LNCaP clone FGC (cell line): Measurements from ENCODE around the gene NR5A1.

ENCODE experiments used
- DNase-seq: peaks from one replicate; pipeline ENCODE4 v3.0.0-alpha.2; 2011; ENCODE audit warnings: low read depth
- H3K4me3 ChIP-seq: 2 replicates; pipeline ENCODE4 v1.5.1; 2011; ENCODE audit warnings: mild to moderate bottlenecking, low read depth, low read length, control low read depth
- TF ChIP-seq, protein P1 (sequence below): IDR thresholded peaks from 2 replicates; pipeline ENCODE4 v1.5.1; 2012; ENCODE audit warnings: mild to moderate bottlenecking; ENCODE audit not compliant: control insufficient read depth, insufficient read depth; ENCODE audit errors: extremely low read depth

NR5A1 gene

GRCh38 chr9:124485201-124485600 lies 22.0 kb downstream of the NR5A1 start:
- no peak overlapping the region for H3K4me3 ChIP-seq
- no peak for DNase-seq
- TF ChIP-seq, protein P1, sequence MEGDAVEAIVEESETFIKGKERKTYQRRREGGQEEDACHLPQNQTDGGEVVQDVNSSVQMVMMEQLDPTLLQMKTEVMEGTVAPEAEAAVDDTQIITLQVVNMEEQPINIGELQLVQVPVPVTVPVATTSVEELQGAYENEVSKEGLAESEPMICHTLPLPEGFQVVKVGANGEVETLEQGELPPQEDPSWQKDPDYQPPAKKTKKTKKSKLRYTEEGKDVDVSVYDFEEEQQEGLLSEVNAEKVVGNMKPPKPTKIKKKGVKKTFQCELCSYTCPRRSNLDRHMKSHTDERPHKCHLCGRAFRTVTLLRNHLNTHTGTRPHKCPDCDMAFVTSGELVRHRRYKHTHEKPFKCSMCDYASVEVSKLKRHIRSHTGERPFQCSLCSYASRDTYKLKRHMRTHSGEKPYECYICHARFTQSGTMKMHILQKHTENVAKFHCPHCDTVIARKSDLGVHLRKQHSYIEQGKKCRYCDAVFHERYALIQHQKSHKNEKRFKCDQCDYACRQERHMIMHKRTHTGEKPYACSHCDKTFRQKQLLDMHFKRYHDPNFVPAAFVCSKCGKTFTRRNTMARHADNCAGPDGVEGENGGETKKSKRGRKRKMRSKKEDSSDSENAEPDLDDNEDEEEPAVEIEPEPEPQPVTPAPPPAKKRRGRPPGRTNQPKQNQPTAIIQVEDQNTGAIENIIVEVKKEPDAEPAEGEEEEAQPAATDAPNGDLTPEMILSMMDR: no peak

- TF ChIP-seq, protein P1: no peak
- H3K4me3 ChIP-seq: no peak overlapping the region
- no peak for DNase-seq
Observed at GRCh38 chr9:124483481-124483880, 23.7 kb downstream of the NR5A1 start.

GRCh38 chr9:124482431-124483031 lies 24.7 kb downstream of the NR5A1 start:
- no peak overlapping the region for H3K4me3 ChIP-seq
- TF ChIP-seq, protein P1: no peak
- no peak for DNase-seq

- DNase-seq: no peak
- no peak overlapping the region for H3K4me3 ChIP-seq
- TF ChIP-seq, protein P1: no peak
Observed at GRCh38 chr9:124481115-124481514, 26.1 kb downstream of the NR5A1 start.

GRCh38 chr9:124480621-124480981 lies 26.6 kb downstream of the NR5A1 start:
- TF ChIP-seq, protein P1: peak; percentile 33; the same call in 1 of the 2 replicates
- DNase-seq: no peak
- H3K4me3 ChIP-seq: no peak overlapping the region

DNA sequence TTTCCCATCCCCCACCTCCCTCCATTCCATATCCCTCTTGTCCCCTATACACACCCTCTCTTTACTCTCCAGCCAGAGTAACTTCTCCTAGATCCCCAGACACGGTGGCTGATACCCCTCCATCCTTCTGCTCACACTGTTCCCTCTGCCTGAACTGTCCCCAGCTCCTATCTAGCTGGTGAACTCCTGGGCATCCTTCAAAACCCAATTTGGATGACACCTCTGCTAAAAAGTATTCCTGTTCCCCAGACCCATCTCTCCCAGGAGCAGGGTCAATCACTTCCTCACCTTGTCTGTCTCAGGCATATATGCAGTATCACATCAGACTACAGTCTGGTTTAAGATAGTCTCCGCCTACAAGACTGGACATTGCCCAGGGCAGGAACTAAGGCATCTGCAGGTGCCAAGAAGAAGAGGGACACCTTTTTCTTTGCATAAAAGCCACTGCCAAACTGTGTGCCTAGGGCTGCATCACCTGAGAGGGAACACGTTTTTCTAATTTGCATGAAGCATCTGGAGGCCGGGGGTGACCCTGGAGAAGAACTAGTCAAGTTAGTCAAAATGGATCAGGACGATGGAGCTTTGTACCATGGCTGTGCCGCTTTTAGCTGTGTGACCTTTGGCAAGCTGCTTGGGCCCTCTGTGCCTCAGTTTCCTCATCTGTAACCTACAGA lies 27.1 kb downstream of the NR5A1 start:
- TF ChIP-seq, protein P1: no peak
- H3K4me3 ChIP-seq: no peak overlapping the region
- no peak for DNase-seq

GRCh38 chr9:124479371-124479770 lies 27.8 kb downstream of the NR5A1 start:
- DNase-seq: no peak
- TF ChIP-seq, protein P1: no peak
- no peak overlapping the region for H3K4me3 ChIP-seq
